ENCODE measurements around the gene EIF4A3. TPM values are rescaled to one million over a fixed set of nuclear protein-coding genes. Genes with fewer than 3 reads are reported as not detected.

The EIF4A3 gene
- total RNA-seq, 2 experiments from 2014 or later, result 259 to 313 TPM

GRCh38 chr17:80185968-80186367, 39.0 kb upstream of the EIF4A3 start:
- no peaks in the 10 kb centered on the region for H4K20me1 ChIP-seq (ENCODE audit: insufficient read depth, low read length)
- no peaks in the 10 kb centered on the region for H3K36me3 ChIP-seq (ENCODE audit: insufficient read depth, low read length)
- no peak overlapping the region for H2AFZ ChIP-seq (ENCODE audit: low read length)
- TF ChIP-seq EZH2phosphoT487 (IDR thresholded peaks at IDR 0.05; ENCODE audit: borderline replicate concordance, low read depth, low read length), result no peak
- no peak for TF ChIP-seq CTCF (conservative IDR thresholded peaks at IDR 0.05; ENCODE audit: low read length)
- no peak overlapping the region for H3K4me2 ChIP-seq (ENCODE audit: low read length)
- no peak for DNase-seq (ENCODE audit: low spot score)
- ChIA-PET CTCF (ENCODE audit: unreplicated experiment) (no interaction called here), POLR2A (no interaction called here)
- no peak overlapping the region for H3K27ac ChIP-seq (ENCODE audit: low read depth, low read length, poor library complexity, severe bottlenecking)
- intact Hi-C loops (cut with micrococcal nuclease; ENCODE audit: unreplicated experiment), result no loop called here
- no TSS peak for BruUV-seq (replicated peaks)
- no peaks in the 10 kb centered on the region for H3K4me1 ChIP-seq (ENCODE audit: insufficient read depth, low read length, poor library complexity, severe bottlenecking)
- H3K9me3 ChIP-seq (ENCODE audit: low read length), result no peaks in the 10 kb centered on the region
- no peak overlapping the region for H3K4me3 ChIP-seq (ENCODE audit: low read depth, low read length, poor library complexity, severe bottlenecking)
- no peaks in the 10 kb centered on the region for H3K79me2 ChIP-seq (ENCODE audit: insufficient read depth, low read depth, low read length)
- H3K9me2 ChIP-seq (ENCODE audit: insufficient read depth, low read length), result no peaks in the 10 kb centered on the region

GRCh38 chr17:80184423-80184714, 37.4 kb upstream of the EIF4A3 start:
- ChIA-PET POLR2A (no interaction called here), CTCF (ENCODE audit: unreplicated experiment) (interaction anchor here (0.5 kb wide), 1 partner anchor 858 kb away, joined by 3 read pairs; no protein-coding TSS in a partner anchor)
- H3K9me2 ChIP-seq (ENCODE audit: insufficient read depth, low read length), result no peaks in the 10 kb centered on the region
- H4K20me1 ChIP-seq (ENCODE audit: insufficient read depth, low read length), result no peaks in the 10 kb centered on the region
- H3K9me3 ChIP-seq (ENCODE audit: low read length), result no peaks in the 10 kb centered on the region
- no peaks in the 10 kb centered on the region for H3K36me3 ChIP-seq (ENCODE audit: insufficient read depth, low read length)
- no peak overlapping the region for H3K4me2 ChIP-seq (ENCODE audit: low read length)
- H3K79me2 ChIP-seq (ENCODE audit: insufficient read depth, low read depth, low read length), result no peaks in the 10 kb centered on the region
- intact Hi-C loops (cut with micrococcal nuclease; ENCODE audit: unreplicated experiment), result no loop called here
- no peak for DNase-seq (ENCODE audit: low spot score)
- no peak overlapping the region for H3K27ac ChIP-seq (ENCODE audit: low read depth, low read length, poor library complexity, severe bottlenecking)
- H3K4me1 ChIP-seq (ENCODE audit: insufficient read depth, low read length, poor library complexity, severe bottlenecking), result no peaks in the 10 kb centered on the region
- no peak overlapping the region for H2AFZ ChIP-seq (ENCODE audit: low read length)
- no peak overlapping the region for H3K4me3 ChIP-seq (ENCODE audit: low read depth, low read length, poor library complexity, severe bottlenecking)
- TF ChIP-seq CTCF (conservative IDR thresholded peaks at IDR 0.05; ENCODE audit: low read length) (no peak), EZH2phosphoT487 (IDR thresholded peaks at IDR 0.05; ENCODE audit: borderline replicate concordance, low read depth, low read length) (no peak)
- no TSS peak for BruUV-seq (replicated peaks)

- H3K4me3 ChIP-seq (ENCODE audit: low read depth, low read length, poor library complexity, severe bottlenecking), result no peak overlapping the region
- H3K9me2 ChIP-seq (ENCODE audit: insufficient read depth, low read length), result no peaks in the 10 kb centered on the region
- H4K20me1 ChIP-seq (ENCODE audit: insufficient read depth, low read length), result no peaks in the 10 kb centered on the region
- ChIA-PET POLR2A (no interaction called here), CTCF (ENCODE audit: unreplicated experiment) (interaction anchor here (0.5 kb wide), 1 partner anchor 859 kb away, joined by 3 read pairs; no protein-coding TSS in a partner anchor)
- H3K4me2 ChIP-seq (ENCODE audit: low read length), result no peak overlapping the region
- intact Hi-C loops (cut with micrococcal nuclease; ENCODE audit: unreplicated experiment), result no loop called here
- no peak for TF ChIP-seq CTCF (conservative IDR thresholded peaks at IDR 0.05; ENCODE audit: low read length)
- no peak for TF ChIP-seq EZH2phosphoT487 (IDR thresholded peaks at IDR 0.05; ENCODE audit: borderline replicate concordance, low read depth, low read length)
- no peaks in the 10 kb centered on the region for H3K4me1 ChIP-seq (ENCODE audit: insufficient read depth, low read length, poor library complexity, severe bottlenecking)
- no peak overlapping the region for H3K27ac ChIP-seq (ENCODE audit: low read depth, low read length, poor library complexity, severe bottlenecking)
- no peaks in the 10 kb centered on the region for H3K9me3 ChIP-seq (ENCODE audit: low read length)
- DNase-seq (ENCODE audit: low spot score), result no peak
- H2AFZ ChIP-seq (ENCODE audit: low read length), result no peak overlapping the region
- no peaks in the 10 kb centered on the region for H3K36me3 ChIP-seq (ENCODE audit: insufficient read depth, low read length)
- no peaks in the 10 kb centered on the region for H3K79me2 ChIP-seq (ENCODE audit: insufficient read depth, low read depth, low read length)
- no TSS peak for BruUV-seq (replicated peaks)
Observed at GRCh38 chr17:80183581-80184422, 36.9 kb upstream of the EIF4A3 start.
